Neuronal stem cell (in vitro differentiated cells): Measurements from ENCODE around the gene DLST.

Source experiments
- DNase-seq: peaks from one replicate; pipeline ENCODE4 v3.0.0-alpha.2; 2013; ENCODE audit warnings: low spot score
- H2AFZ ChIP-seq: one replicate; pipeline ENCODE4 v1.6.1; 2013; ENCODE audit warnings: mild to moderate bottlenecking, low read length, inconsistent platforms
- H2AK5ac ChIP-seq: 2 replicates; pipeline ENCODE4 v1.6.1; 2013; ENCODE audit warnings: low read depth, mild to moderate bottlenecking, inconsistent platforms, low read length, moderate library complexity, mixed read lengths
- H2BK120ac ChIP-seq: 2 replicates; pipeline ENCODE4 v1.6.1; 2013; ENCODE audit warnings: low read depth, mild to moderate bottlenecking, inconsistent platforms, low read length, moderate library complexity, mixed read lengths
- H2BK12ac ChIP-seq: one replicate; pipeline ENCODE4 v1.6.1; 2013; ENCODE audit warnings: low read length, inconsistent platforms
- H2BK15ac ChIP-seq: 2 replicates; pipeline ENCODE4 v1.6.1; 2013; ENCODE audit warnings: mild to moderate bottlenecking, low read length, inconsistent platforms, mixed read lengths
- H2BK5ac ChIP-seq: one replicate; pipeline ENCODE4 v1.6.1; 2013; ENCODE audit warnings: inconsistent platforms, mild to moderate bottlenecking, low read length, moderate library complexity
- H3K14ac ChIP-seq: one replicate; pipeline ENCODE4 v1.6.1; 2013; ENCODE audit warnings: low read length, inconsistent platforms
- H3K18ac ChIP-seq: 2 replicates; pipeline ENCODE4 v1.6.1; 2013; ENCODE audit warnings: low read length, inconsistent platforms
- H3K23ac ChIP-seq: 2 replicates; pipeline ENCODE4 v1.6.1; 2013; ENCODE audit warnings: low read depth, mild to moderate bottlenecking, mixed read lengths, low read length, inconsistent platforms; ENCODE audit not compliant: poor library complexity
- H3K27ac ChIP-seq: replicated peaks from 3 replicates; pipeline ENCODE4 v1.5.1; 2013; ENCODE audit warnings: low read length, inconsistent platforms
- H3K27me3 ChIP-seq, 3 experiments: 2 replicates each; pipeline ENCODE4 v1.6.1; 2013; ENCODE audit warnings: low read length in 3 of 3, mild to moderate bottlenecking in 2 of 3, inconsistent platforms in 1 of 3, low read depth in 1 of 3, mixed read lengths in 1 of 3, moderate library complexity in 1 of 3; ENCODE audit not compliant: control insufficient read depth in 3 of 3, insufficient read depth in 3 of 3
- H3K36me3 ChIP-seq, 2 donors: replicated peaks in 1 of 2; 2 replicates each; pipeline ENCODE4 v1.6.1; 2013; ENCODE audit warnings: low read length in 2 of 2; ENCODE audit not compliant: control insufficient read depth in 2 of 2, insufficient read depth in 2 of 2
- H3K4ac ChIP-seq: 2 replicates; pipeline ENCODE4 v1.6.1; 2013; ENCODE audit warnings: inconsistent platforms, mild to moderate bottlenecking, low read length, moderate library complexity
- H3K4me1 ChIP-seq, 2 donors: 1 replicate in 1 of 2; 2 replicates in 1 of 2; pipeline ENCODE4 v1.6.1; 2013; ENCODE audit warnings: low read length in 2 of 2, low read depth in 1 of 2; ENCODE audit not compliant: control insufficient read depth in 2 of 2, insufficient read depth in 1 of 2
- H3K4me2 ChIP-seq: one replicate; pipeline ENCODE4 v1.6.1; 2013; ENCODE audit warnings: mild to moderate bottlenecking, low read length, inconsistent platforms; ENCODE audit not compliant: insufficient read depth, poor library complexity, severe bottlenecking
- H3K4me3 ChIP-seq, 2 donors: 2 replicates each; pipeline ENCODE4 v1.5.1; 2013; ENCODE audit warnings: low read length in 2 of 2, mild to moderate bottlenecking in 2 of 2, inconsistent platforms in 1 of 2, moderate library complexity in 1 of 2
- H3K79me1 ChIP-seq: one replicate; pipeline ENCODE4 v1.6.1; 2013; ENCODE audit warnings: low read depth, mild to moderate bottlenecking, inconsistent platforms, low read length, moderate library complexity
- H3K9ac ChIP-seq: one replicate; pipeline ENCODE4 v1.6.1; 2013; ENCODE audit warnings: mild to moderate bottlenecking, low read depth, low read length, inconsistent platforms; ENCODE audit not compliant: poor library complexity
- H3K9me3 ChIP-seq, 2 donors: replicated peaks in 1 of 2; 2 replicates each; pipeline versions ENCODE3 to v1.6.1; 2013; ENCODE audit warnings: low read length in 2 of 2, mild to moderate bottlenecking in 2 of 2, inconsistent platforms in 1 of 2, low read depth in 1 of 2, mixed read lengths in 1 of 2, moderate library complexity in 1 of 2; ENCODE audit not compliant: control insufficient read depth in 2 of 2, insufficient read depth in 1 of 2
- H4K8ac ChIP-seq: one replicate; pipeline ENCODE4 v1.6.1; 2013; ENCODE audit warnings: low read depth, mild to moderate bottlenecking, inconsistent platforms, low read length, moderate library complexity
- H4K91ac ChIP-seq: one replicate; pipeline ENCODE4 v1.6.1; 2013; ENCODE audit warnings: low read length, low read depth, mild to moderate bottlenecking, inconsistent platforms; ENCODE audit not compliant: poor library complexity
- WGBS, 2 donors: extraction: QIAGEN DNeasy Blood & Tissue Kit; methylation state at CpG; one replicate each; pipeline ENCODE4 v1.1.7; 2013; ENCODE audit warnings: missing lambda C conversion rate in 2 of 2, mixed read lengths in 1 of 2; ENCODE audit not compliant: insufficient read length in 2 of 2, insufficient replicate concordance in 1 of 2; ENCODE audit errors: extremely low coverage in 2 of 2; 5-methylcytosine and 5-hydroxymethylcytosine counted together

DLST gene

GRCh38 chr14:74949859-74950573 is 68.3 kb downstream of the DLST start:
- Histone ChIP-seq H3K4me1 (peaks cover 14 to 33% of the 10 kb centered on the region in 2 donors), H3K9me3 (no peaks in the 10 kb centered on the region), H3K79me1 (no peaks in the 10 kb centered on the region), H3K27me3 (peaks cover 0 to 5% (median 0%) of the 10 kb centered on the region in 3 experiments), H2BK12ac (no peak overlapping the region), H2AK5ac (no peak overlapping the region), H3K4me3 (no peak overlapping the region), H3K23ac (peak overlapping the region; percentile 8), H2AFZ (no peak overlapping the region), H2BK15ac (no peak overlapping the region), H3K36me3 (no peaks in the 10 kb centered on the region), H3K14ac (no peak overlapping the region), H2BK5ac (no peak overlapping the region), H4K8ac (no peak overlapping the region), H3K4me2 (no peak overlapping the region), H4K91ac (no peak overlapping the region), H2BK120ac (no peak overlapping the region), H3K9ac (no peak overlapping the region), H3K27ac (no peak overlapping the region), H3K18ac (peak overlapping the region; percentile 23), H3K4ac (no peak overlapping the region)
- DNase-seq = no peak
- WGBS, 2 donors = no CpG with 5 or more reads among the region's 17 CpGs

GRCh38 chr14:74950795-74951442 is 69.2 kb downstream of the DLST start:
- peak overlapping the region; percentile 62 for H2AK5ac ChIP-seq
- no peak overlapping the region for H3K18ac ChIP-seq
- WGBS, 2 donors = no CpG with 5 or more reads among the region's 9 CpGs
- no peak overlapping the region for H4K91ac ChIP-seq
- no peak overlapping the region for H3K4me2 ChIP-seq
- H3K4ac ChIP-seq = no peak overlapping the region
- H3K36me3 ChIP-seq = no peaks in the 10 kb centered on the region
- H2BK12ac ChIP-seq = no peak overlapping the region
- H2BK120ac ChIP-seq = peak overlapping the region; percentile 12
- no peak overlapping the region for H4K8ac ChIP-seq
- no peak overlapping the region for H3K14ac ChIP-seq
- H3K9ac ChIP-seq = no peak overlapping the region
- peaks cover 0 to 8% (median 0%) of the 10 kb centered on the region in 3 experiments for H3K27me3 ChIP-seq
- H3K79me1 ChIP-seq = no peaks in the 10 kb centered on the region
- DNase-seq = no peak
- peak overlapping the region; percentile 87 for H2AFZ ChIP-seq
- peak overlapping the region; percentile 22 for H2BK15ac ChIP-seq
- peaks cover 18 to 36% of the 10 kb centered on the region in 2 donors for H3K4me1 ChIP-seq
- H3K23ac ChIP-seq = peak overlapping the region; percentile 35
- H3K9me3 ChIP-seq = no peaks in the 10 kb centered on the region
- no peak overlapping the region for H2BK5ac ChIP-seq
- no peak overlapping the region for H3K4me3 ChIP-seq
- H3K27ac ChIP-seq = no peak overlapping the region

- no peaks in the 10 kb centered on the region for H3K36me3 ChIP-seq
- peak overlapping the region; percentile 92 for H2BK15ac ChIP-seq
- peak overlapping the region; percentile 34 for H2BK12ac ChIP-seq
- H2BK5ac ChIP-seq = no peak overlapping the region
- H3K9ac ChIP-seq = no peak overlapping the region
- peaks cover 0 to 11% (median 0%) of the 10 kb centered on the region in 3 experiments for H3K27me3 ChIP-seq
- no CpG with 5 or more reads among the region's 15 CpGs for WGBS, 2 donors
- peak overlapping the region; percentile 39 for H3K14ac ChIP-seq
- peak overlapping the region; percentile 90 for H3K18ac ChIP-seq
- DNase-seq = no peak
- H4K91ac ChIP-seq = no peak overlapping the region
- no peak overlapping the region for H3K4me2 ChIP-seq
- peaks cover 25 to 43% of the 10 kb centered on the region in 2 donors for H3K4me1 ChIP-seq
- no peak overlapping the region for H3K27ac ChIP-seq
- peak overlapping the region; percentile 90 for H2AK5ac ChIP-seq
- no peak overlapping the region for H3K4me3 ChIP-seq
- H2AFZ ChIP-seq = peak overlapping the region; percentile 87
- no peak overlapping the region for H3K4ac ChIP-seq
- no peaks in the 10 kb centered on the region for H3K9me3 ChIP-seq
- H2BK120ac ChIP-seq = no peak overlapping the region
- H3K23ac ChIP-seq = peak overlapping the region; percentile 35
- peaks cover 3% of the 10 kb centered on the region for H3K79me1 ChIP-seq
- no peak overlapping the region for H4K8ac ChIP-seq
These were observed 69.9 kb downstream of the DLST start for GRCh38 chr14:74951443-74952179.
